IMR-90 (cell line): ENCODE results near the gene MORN4. TPM values are rescaled to one million over a fixed set of nuclear protein-coding genes. Genes with fewer than 3 reads are reported as not detected.

ENCODE experiments used
- ATAC-seq: fragments of 200-7000 bp; cut with Tn5 transposase; 2 replicates; pipeline ENCODE4 v1.9.1; 2020; ENCODE audit warnings: low read depth, mild to moderate bottlenecking, moderate library complexity
- BruUV-seq: library from RNA; stranded (reverse); fragments of 400-500 nt; replicated peaks from 2 replicates; lab custom pipeline; 2021; lab: Mats Ljungman, UMichigan
- CTCF ChIA-PET: fragments of 300-600 bp; formaldehyde crosslinking; extraction: SDS; loops from one replicate; lab custom pipeline; 2021; ENCODE audit warnings: antibody characterized with exemption; lab: Yijun Ruan, JAX
- POLR2A ChIA-PET: fragments of 300-600 bp; sonication (Branson Sonifier 250); formaldehyde crosslinking; loops from one replicate; lab custom pipeline; 2022; ENCODE audit warnings: antibody characterized with exemption; ENCODE audit not compliant: unreplicated experiment; lab: Charles Lee
- DNase-seq: peaks from one replicate; pipeline ENCODE4 v3.0.0; 2013
- H2AFZ ChIP-seq: replicated peaks from 2 replicates; pipeline ENCODE3; 2013; ENCODE audit warnings: low read length, mild to moderate bottlenecking; ENCODE audit not compliant: poor library complexity
- H2AK5ac ChIP-seq: 2 replicates; pipeline ENCODE4 v1.6.1; 2013; ENCODE audit warnings: low read depth, low read length, inconsistent platforms
- H2AK9ac ChIP-seq: replicated peaks from 2 replicates; pipeline ENCODE3; 2013; ENCODE audit warnings: mild to moderate bottlenecking, low read depth, low read length, moderate library complexity; ENCODE audit not compliant: poor library complexity
- H2BK120ac ChIP-seq: 2 replicates; pipeline ENCODE4 v1.6.1; 2013; ENCODE audit warnings: low read depth, low read length, inconsistent platforms
- H2BK15ac ChIP-seq: 3 replicates; pipeline ENCODE4 v1.6.1; 2013; ENCODE audit warnings: low read depth, low read length, inconsistent platforms
- H2BK20ac ChIP-seq: 2 replicates; pipeline ENCODE4 v1.6.1; 2013; ENCODE audit warnings: low read depth, mild to moderate bottlenecking, inconsistent platforms, low read length, moderate library complexity
- H2BK5ac ChIP-seq: 2 replicates; pipeline ENCODE4 v1.6.1; 2013; ENCODE audit warnings: mild to moderate bottlenecking, low read depth, low read length, inconsistent platforms; ENCODE audit not compliant: poor library complexity, severe bottlenecking
- H3K14ac ChIP-seq: replicated peaks from 2 replicates; pipeline ENCODE4 v1.6.1; 2013; ENCODE audit warnings: low read depth, low read length, inconsistent platforms
- H3K18ac ChIP-seq: 2 replicates; pipeline ENCODE4 v1.6.1; 2013; ENCODE audit warnings: low read depth, low read length, control low read depth
- H3K23ac ChIP-seq: 2 replicates; pipeline ENCODE4 v1.6.1; 2013; ENCODE audit warnings: low read depth, low read length, inconsistent platforms
- H3K27ac ChIP-seq: 2 replicates; pipeline ENCODE4 v1.5.1; 2013; ENCODE audit warnings: mild to moderate bottlenecking, control low read depth, low read length; ENCODE audit not compliant: insufficient read depth
- H3K27me3 ChIP-seq: 2 replicates; pipeline ENCODE4 v1.6.1; 2013; ENCODE audit warnings: low read length; ENCODE audit not compliant: control insufficient read depth, insufficient read depth
- H3K36me3 ChIP-seq: 2 replicates; pipeline ENCODE4 v1.6.1; 2013; ENCODE audit warnings: low read length, mixed read lengths; ENCODE audit not compliant: control insufficient read depth, insufficient read depth
- H3K4ac ChIP-seq: 2 replicates; pipeline ENCODE4 v1.6.1; 2013; ENCODE audit warnings: low read depth, low read length, inconsistent platforms
- H3K4me1 ChIP-seq: 2 replicates; pipeline ENCODE4 v1.6.1; 2013; ENCODE audit warnings: low read length, mixed read lengths; ENCODE audit not compliant: control insufficient read depth, insufficient read depth
- H3K4me2 ChIP-seq: 2 replicates; pipeline ENCODE4 v1.6.1; 2013; ENCODE audit warnings: low read depth, mild to moderate bottlenecking, control low read depth, low read length, moderate library complexity
- H3K4me3 ChIP-seq: 2 replicates; pipeline ENCODE4 v1.5.1; 2013; ENCODE audit warnings: low read depth, mild to moderate bottlenecking, control low read depth, low read length, moderate library complexity; ENCODE audit not compliant: insufficient read depth
- H3K56ac ChIP-seq: 2 replicates; pipeline ENCODE4 v1.6.1; 2013; ENCODE audit warnings: low read length, inconsistent platforms; ENCODE audit not compliant: insufficient read depth; ENCODE audit errors: extremely low read depth
- H3K79me1 ChIP-seq, 2 experiments: 2 replicates each; pipeline ENCODE4 v1.6.1; 2013; ENCODE audit warnings: low read length in 2 of 2, inconsistent platforms in 1 of 2, low read depth in 1 of 2
- H3K9ac ChIP-seq: 2 replicates; pipeline ENCODE4 v1.6.1; 2013; ENCODE audit warnings: low read depth, low read length, control low read depth
- H3K9me1 ChIP-seq: 2 replicates; pipeline ENCODE4 v1.6.1; 2013; ENCODE audit warnings: low read length, inconsistent platforms; ENCODE audit not compliant: insufficient read depth
- H3K9me3 ChIP-seq: 2 replicates; pipeline ENCODE4 v1.6.1; 2013; ENCODE audit warnings: low read length; ENCODE audit not compliant: control insufficient read depth, insufficient read depth
- H4K20me1 ChIP-seq: 2 replicates; pipeline ENCODE4 v1.6.1; 2013; ENCODE audit warnings: low read length, inconsistent platforms; ENCODE audit not compliant: insufficient read depth
- H4K5ac ChIP-seq: 2 replicates; pipeline ENCODE4 v1.6.1; 2013; ENCODE audit warnings: mild to moderate bottlenecking, low read depth, low read length, control low read depth
- H4K8ac ChIP-seq, 2 experiments: 2 replicates each; pipeline ENCODE4 v1.6.1; 2013; ENCODE audit warnings: low read depth in 2 of 2, low read length in 2 of 2, control low read depth in 1 of 2, inconsistent platforms in 1 of 2
- H4K91ac ChIP-seq: 2 replicates; pipeline ENCODE4 v1.6.1; 2013; ENCODE audit warnings: low read depth, low read length, inconsistent platforms; ENCODE audit not compliant: insufficient read depth
- CEBPB ChIP-seq: IDR thresholded peaks from 2 replicates; pipeline ENCODE4 v1.6.1; 2012; ENCODE audit warnings: low read depth, low read length, improper control_type of control experiment
- MAZ ChIP-seq: IDR thresholded peaks from 2 replicates; pipeline ENCODE4 v1.6.1; 2012; ENCODE audit warnings: low read depth, mild to moderate bottlenecking, low read length, improper control_type of control experiment, moderate library complexity, borderline replicate concordance
- MXI1 ChIP-seq: IDR thresholded peaks from 2 replicates; pipeline ENCODE4 v1.6.1; 2012; ENCODE audit warnings: low read depth, mild to moderate bottlenecking, low read length, moderate library complexity, borderline replicate concordance
- RAD21 ChIP-seq: IDR thresholded peaks from 2 replicates; pipeline ENCODE4 v1.6.1; 2012; ENCODE audit warnings: low read length, improper control_type of control experiment
- RFX5 ChIP-seq: IDR thresholded peaks from 2 replicates; pipeline ENCODE4 v1.8.0; 2012; ENCODE audit warnings: low read depth, mild to moderate bottlenecking, low read length, moderate library complexity
- SMC3 ChIP-seq: fragments of 150-350 bp; IDR thresholded peaks from 2 replicates; pipeline ENCODE4 v1.6.1; 2016; ENCODE audit warnings: low read depth, mild to moderate bottlenecking, antibody characterized with exemption, low read length, moderate library complexity
- WGBS, 2 experiments: methylation state at CpG; one replicate each; pipeline versions ENCODE4 v1.1.5 to v1.1.7; 2013; ENCODE audit warnings: missing lambda C conversion rate in 2 of 2; ENCODE audit not compliant: insufficient read length in 1 of 2; ENCODE audit errors: extremely low coverage in 2 of 2; 5-methylcytosine and 5-hydroxymethylcytosine counted together
- dilution Hi-C: fragments of 300-500 bp; cut with HindIII; formaldehyde crosslinking; loops from one replicate; pipeline ENCODE4 v1.14.3; 2018; ENCODE audit warnings: low sequenced_read_pairs; ENCODE audit not compliant: unreplicated experiment
- in situ Hi-C: fragments of 300-500 bp; cut with MboI; formaldehyde crosslinking; loops from 3 replicates; pipeline ENCODE4 v1.14.3; 2019; ENCODE audit warnings: low sequenced_read_pairs, inconsistent platforms, mixed read lengths
- intact Hi-C: fragments of 100-400 bp; cut with micrococcal nuclease; formaldehyde crosslinking; loops from 2 replicates; pipeline ENCODE4 v1.10.0; 2022
- polyA plus RNA-seq, 3 experiments: library from polyadenylated mRNA; depleted of rRNA; stranded (reverse); fragments of >200 nt; gene quantifications; 2 replicates each; pipeline ENCODE4 v1.2.3, GENCODE V29; 2012; ENCODE audit warnings: low replicate concordance in 1 of 3
- total RNA-seq: library from RNA; depleted of rRNA; stranded (reverse); fragments of >200 nt; gene quantifications from 2 replicates; pipeline ENCODE4 v1.2.3, GENCODE V29; 2012
- TF ChIP-seq, protein P1 (sequence below): conservative IDR thresholded peaks from 2 replicates; pipeline ENCODE4 v1.5.1; 2012; ENCODE audit warnings: mild to moderate bottlenecking, low read depth, low read length, improper control_type of control experiment

MORN4 gene
- total and polyA plus RNA-seq, 2 of the 4 experiments (the other 2 are of a cell fraction): 3.2 to 8.4 TPM

DNA sequence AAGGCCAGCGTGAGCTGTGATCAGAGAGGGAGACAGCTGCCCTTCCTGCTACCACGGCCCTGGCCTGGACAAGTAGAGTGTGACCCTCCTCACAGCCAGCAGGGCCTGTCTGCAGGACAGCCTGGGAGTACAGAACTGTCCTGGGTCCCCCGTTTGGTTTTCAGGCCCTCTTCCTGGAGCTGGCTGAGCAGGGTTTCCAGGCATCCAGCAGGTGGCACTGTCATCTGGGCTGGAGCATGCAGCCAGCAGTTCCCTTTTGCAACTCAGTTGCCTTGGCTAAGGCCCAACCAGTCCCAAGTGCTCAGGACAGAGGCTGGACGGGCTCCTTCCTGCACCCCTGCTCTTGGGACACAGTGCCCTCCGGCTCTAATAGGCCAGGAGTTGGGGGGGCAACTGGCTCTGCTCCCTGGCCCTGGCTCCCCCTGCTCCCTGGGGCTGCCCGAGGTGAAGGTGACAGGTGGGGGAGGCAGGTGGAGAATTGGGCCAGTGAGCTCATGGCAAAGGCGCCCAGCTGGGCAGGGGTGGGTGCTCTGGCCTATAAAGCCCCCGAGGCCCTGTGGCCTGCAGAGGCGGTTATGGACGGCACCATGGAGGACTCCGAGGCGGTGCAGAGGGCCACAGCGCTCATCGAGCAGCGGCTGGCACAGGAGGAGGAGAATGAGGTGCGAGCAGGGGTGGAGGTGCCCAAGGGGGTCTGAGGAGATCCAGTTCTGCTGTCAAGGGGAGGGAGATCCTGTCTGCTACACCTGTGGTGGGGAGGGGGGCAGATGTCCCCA, 60.9 kb downstream of the MORN4 start, which contains the start of gene ANKRD2:
TSS of gene ANKRD2 (plus strand) at position 566 of the 776 bp plus-strand sequence. CDS start at position 576, 10 bp downstream.
- POLR2A ChIA-PET: interaction anchor here (0.5 kb wide), 1 partner anchor 171 kb away, joined by 3 read pairs; the partner anchor contains the start of gene RRP12
- no peaks in the 10 kb centered on the region for H3K27me3 ChIP-seq
- no peak within 1 kb of the TSS for H4K91ac ChIP-seq
- no peak within 1 kb of the TSS for H2BK120ac ChIP-seq
- no peak within 1 kb of the TSS for H3K14ac ChIP-seq
- H3K36me3 ChIP-seq: peaks cover 19% of the 10 kb centered on the region
- H3K27ac ChIP-seq: no peak within 1 kb of the TSS
- peak within 1 kb of the TSS; percentile 74 for H2AK9ac ChIP-seq
- intact Hi-C loops (loop anchor here (1.0 to 5.0 kb wide), 4 partner anchors 40 to 160 kb away; partner anchors contain the start of gene AVPI1), in situ Hi-C loops (loop anchor here (10.0 kb wide), 1 partner anchor 162 kb away; the partner anchor contains the start of gene ZFYVE27), dilution Hi-C loops (no loop called here)
- no peak within 1 kb of the TSS for H3K18ac ChIP-seq
- H3K4ac ChIP-seq: no peak within 1 kb of the TSS
- DNase-seq: peak; percentile 79
- no peak within 1 kb of the TSS for H4K5ac ChIP-seq
- H3K4me2 ChIP-seq: no peak within 1 kb of the TSS
- H3K23ac ChIP-seq: no peak within 1 kb of the TSS
- no peak within 1 kb of the TSS for H3K9ac ChIP-seq
- peaks cover 16% of the 10 kb centered on the region for H3K4me1 ChIP-seq
- CTCF ChIA-PET: interaction anchor here (0.5 to 1.3 kb wide), 9 partner anchors 13 to 159 kb away, joined by 3 to 7 read pairs (median 3); no protein-coding TSS in a partner anchor
- no peaks in the 10 kb centered on the region for H3K9me3 ChIP-seq
- peak; percentile 81 for ATAC-seq
- H2BK5ac ChIP-seq: no peak within 1 kb of the TSS
- peak within 1 kb of the TSS in 1 of 2 experiments; percentile 65; a peak in 1 of 4 replicates for H4K8ac ChIP-seq
- H3K79me1 ChIP-seq: no peaks in the 10 kb centered on the region
- 73% methylated on average over 5 of the region's 16 CpGs; no CpG with 5 or more reads in 1 of the 2 experiments for WGBS, 2 experiments
- peak within 1 kb of the TSS; percentile 84 for H2AK5ac ChIP-seq
- peak; percentile 93 for TF ChIP-seq RAD21
- no peak for TF ChIP-seq MAZ
- TF ChIP-seq, protein P1, sequence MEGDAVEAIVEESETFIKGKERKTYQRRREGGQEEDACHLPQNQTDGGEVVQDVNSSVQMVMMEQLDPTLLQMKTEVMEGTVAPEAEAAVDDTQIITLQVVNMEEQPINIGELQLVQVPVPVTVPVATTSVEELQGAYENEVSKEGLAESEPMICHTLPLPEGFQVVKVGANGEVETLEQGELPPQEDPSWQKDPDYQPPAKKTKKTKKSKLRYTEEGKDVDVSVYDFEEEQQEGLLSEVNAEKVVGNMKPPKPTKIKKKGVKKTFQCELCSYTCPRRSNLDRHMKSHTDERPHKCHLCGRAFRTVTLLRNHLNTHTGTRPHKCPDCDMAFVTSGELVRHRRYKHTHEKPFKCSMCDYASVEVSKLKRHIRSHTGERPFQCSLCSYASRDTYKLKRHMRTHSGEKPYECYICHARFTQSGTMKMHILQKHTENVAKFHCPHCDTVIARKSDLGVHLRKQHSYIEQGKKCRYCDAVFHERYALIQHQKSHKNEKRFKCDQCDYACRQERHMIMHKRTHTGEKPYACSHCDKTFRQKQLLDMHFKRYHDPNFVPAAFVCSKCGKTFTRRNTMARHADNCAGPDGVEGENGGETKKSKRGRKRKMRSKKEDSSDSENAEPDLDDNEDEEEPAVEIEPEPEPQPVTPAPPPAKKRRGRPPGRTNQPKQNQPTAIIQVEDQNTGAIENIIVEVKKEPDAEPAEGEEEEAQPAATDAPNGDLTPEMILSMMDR: peak; percentile 91
- no peak for TF ChIP-seq RFX5
- peak; percentile 65 for TF ChIP-seq CEBPB
- peak; percentile 91 for TF ChIP-seq SMC3
- TF ChIP-seq MXI1: no peak
- no peak within 1 kb of the TSS for H2BK15ac ChIP-seq
- BruUV-seq: no TSS peak
- H4K20me1 ChIP-seq: peaks cover 5% of the 10 kb centered on the region; the same call in 1 of the 2 replicates
- H3K4me3 ChIP-seq: no peak within 1 kb of the TSS
- H2BK20ac ChIP-seq: no peak within 1 kb of the TSS
- no peak within 1 kb of the TSS for H3K56ac ChIP-seq
- H3K9me1 ChIP-seq: peaks cover 11% of the 10 kb centered on the region
- peak within 1 kb of the TSS; percentile 28 for H2AFZ ChIP-seq
